ENCODE results near the gene DDX24. TPM values are rescaled to one million over a fixed set of nuclear protein-coding genes. Genes with fewer than 3 reads are reported as not detected.

Gene DDX24
- total RNA-seq, 2 experiments from 2014 or later: 210 to 216 TPM

DNA sequence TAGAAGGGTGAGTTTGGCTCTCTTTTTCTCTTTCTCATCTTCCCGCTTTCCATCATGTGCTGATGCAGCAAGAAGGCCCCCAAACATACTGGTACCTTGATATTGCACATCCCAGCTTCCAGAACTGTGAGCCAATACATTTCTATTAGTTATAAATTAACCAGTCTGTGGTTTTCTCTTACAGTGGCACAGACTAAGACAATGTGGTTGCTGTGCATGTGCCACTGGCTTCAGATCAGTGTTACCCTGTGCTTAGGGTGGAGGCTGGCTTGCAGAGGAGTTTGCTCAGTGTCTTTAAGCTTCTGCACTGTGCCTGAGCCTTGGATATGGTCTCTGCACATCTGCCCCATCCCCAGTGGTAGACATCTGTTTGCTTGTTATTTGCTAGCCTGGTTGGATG, 42.9 kb upstream of the DDX24 start:
- POLR2A ChIA-PET: no interaction called here
- peaks cover 10% of the 10 kb centered on the region for H3K9me3 Mint-ChIP-seq
- H3K4me3 Mint-ChIP-seq: no peak overlapping the region
- H3K27me3 Mint-ChIP-seq: peaks cover 9% of the 10 kb centered on the region
- peak; percentile 12 for DNase-seq
- H3K4me1 Mint-ChIP-seq: peaks cover 12% of the 10 kb centered on the region
- CTCF ChIA-PET: interaction anchor here (0.6 to 0.7 kb wide), 2 partner anchors 8 to 13 kb away, joined by 3 read pairs; no protein-coding TSS in a partner anchor
- peaks cover 3% of the 10 kb centered on the region for H3K36me3 Mint-ChIP-seq (ENCODE audit: low read depth)
- no peak overlapping the region for H3K27ac Mint-ChIP-seq

DNA sequence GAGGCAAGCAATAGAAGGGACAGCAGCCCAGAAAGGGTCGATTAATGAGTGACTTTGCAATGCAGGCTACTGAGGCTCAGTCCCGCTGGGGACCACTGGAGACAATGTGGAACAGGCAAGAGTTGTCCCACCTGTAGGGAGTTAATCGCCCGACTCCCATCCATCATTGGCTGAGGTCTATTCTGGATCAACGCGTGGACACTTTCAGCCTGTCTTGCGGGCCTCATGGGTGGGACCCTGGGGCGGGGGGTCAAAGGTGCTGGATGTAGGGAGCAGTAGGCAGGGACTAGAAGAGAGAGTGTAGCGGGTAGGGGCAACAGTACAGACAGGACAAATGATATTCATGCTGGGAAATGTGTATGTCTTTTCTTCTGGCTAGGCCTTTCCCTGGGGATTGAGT, 42.3 kb upstream of the DDX24 start:
- POLR2A ChIA-PET: no interaction called here
- Mint-ChIP-seq H3K9me3 (peaks cover 12% of the 10 kb centered on the region), H3K27me3 (peaks cover 9% of the 10 kb centered on the region), H3K36me3 (ENCODE audit: low read depth) (peaks cover 3% of the 10 kb centered on the region), H3K4me1 (peaks cover 6% of the 10 kb centered on the region), H3K27ac (no peak overlapping the region), H3K4me3 (no peak overlapping the region)
- peak; percentile 8 for DNase-seq
- CTCF ChIA-PET: interaction anchor here (0.6 kb wide), 1 partner anchor 9 kb away, joined by 3 read pairs; no protein-coding TSS in a partner anchor

DNA sequence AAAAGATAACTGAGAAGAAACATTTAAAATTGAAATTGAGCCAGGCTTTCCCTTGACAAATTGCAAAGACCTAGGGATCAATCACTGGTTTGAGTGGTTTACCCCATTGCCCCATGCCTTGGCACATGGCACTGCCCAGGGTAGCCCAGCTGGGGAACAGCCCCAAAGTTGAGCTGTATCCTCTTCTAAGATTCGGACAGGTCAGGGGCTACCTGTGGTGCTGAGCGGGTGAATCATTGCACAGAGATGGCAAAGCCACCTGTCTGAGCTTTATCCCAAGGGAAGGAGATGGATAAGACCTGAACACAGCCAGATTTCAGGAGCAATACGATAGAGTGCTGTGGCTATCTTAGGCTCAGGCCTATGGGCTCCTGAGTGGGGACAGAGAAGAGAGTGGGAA, 41.4 kb upstream of the DDX24 start:
- Mint-ChIP-seq H3K9me3 (peaks cover 12% of the 10 kb centered on the region), H3K27ac (no peak overlapping the region), H3K27me3 (peaks cover 9% of the 10 kb centered on the region), H3K4me3 (no peak overlapping the region), H3K4me1 (peaks cover 1% of the 10 kb centered on the region), H3K36me3 (ENCODE audit: low read depth) (peaks cover 3% of the 10 kb centered on the region)
- no peak for DNase-seq
- POLR2A ChIA-PET: no interaction called here
- CTCF ChIA-PET: no interaction called here

DNA sequence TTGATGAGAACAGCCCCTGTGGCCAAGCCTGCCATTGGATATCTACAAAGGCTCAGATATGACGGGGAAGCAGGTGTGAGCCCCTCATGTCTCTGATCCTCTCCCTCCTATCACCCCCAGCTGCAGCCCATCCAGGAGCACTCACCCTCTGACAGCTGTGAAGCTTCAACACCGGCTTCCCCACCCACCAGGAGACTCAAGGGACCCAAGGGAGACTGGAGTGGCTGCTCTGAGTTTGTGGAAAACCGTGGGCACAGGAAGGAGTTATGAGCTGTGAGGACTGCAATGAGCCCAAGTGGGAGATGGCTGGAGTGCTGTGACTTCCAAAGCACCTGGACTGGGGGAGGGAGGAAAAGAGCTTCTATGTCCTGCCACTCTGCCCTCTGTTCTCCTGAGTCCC, 40.5 kb upstream of the DDX24 start:
- Mint-ChIP-seq H3K4me1 (peaks cover 1% of the 10 kb centered on the region), H3K4me3 (no peak overlapping the region), H3K27ac (no peak overlapping the region), H3K27me3 (peaks cover 11% of the 10 kb centered on the region), H3K9me3 (peaks cover 12% of the 10 kb centered on the region), H3K36me3 (ENCODE audit: low read depth) (peaks cover 1% of the 10 kb centered on the region)
- CTCF ChIA-PET: interaction anchor here (0.6 to 0.9 kb wide), 2 partner anchors 11 to 944 kb away, joined by 3 to 5 read pairs; no protein-coding TSS in a partner anchor
- no peak for DNase-seq
- POLR2A ChIA-PET: no interaction called here

DNA sequence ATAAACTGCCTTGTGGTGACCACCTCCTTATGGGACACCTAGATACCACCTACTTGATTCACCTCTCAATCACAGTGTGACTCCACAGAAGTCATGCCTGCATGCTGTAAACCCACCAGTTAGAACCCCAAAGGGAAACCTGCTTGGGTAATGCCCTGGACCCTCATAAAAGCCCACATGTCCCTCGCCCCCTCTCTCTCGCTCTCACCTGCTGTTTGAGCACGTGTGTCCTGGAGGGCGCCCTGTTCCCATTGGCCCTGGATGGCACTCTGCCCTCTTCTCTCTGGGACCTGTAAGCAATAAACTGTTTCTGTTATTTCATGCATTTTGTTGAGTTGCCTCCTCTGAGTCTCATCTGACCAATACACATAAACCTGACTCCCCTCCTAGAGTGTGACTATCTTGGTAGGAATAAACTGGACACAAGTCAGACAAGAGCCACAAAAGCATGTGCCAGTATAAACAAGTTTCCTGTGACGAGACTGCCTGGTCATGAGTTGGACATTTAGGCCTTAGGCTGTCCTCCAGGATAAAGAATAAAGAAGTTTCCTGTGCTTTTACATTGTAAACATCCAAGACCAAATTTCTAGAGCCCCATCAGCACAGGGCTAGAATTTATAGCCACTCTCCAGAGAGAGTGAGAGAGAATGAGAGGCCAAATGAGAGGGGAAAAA, 39.8 kb upstream of the DDX24 start:
- Mint-ChIP-seq H3K9me3 (peaks cover 12% of the 10 kb centered on the region), H3K27me3 (peaks cover 11% of the 10 kb centered on the region)
- POLR2A ChIA-PET: no interaction called here

DNA sequence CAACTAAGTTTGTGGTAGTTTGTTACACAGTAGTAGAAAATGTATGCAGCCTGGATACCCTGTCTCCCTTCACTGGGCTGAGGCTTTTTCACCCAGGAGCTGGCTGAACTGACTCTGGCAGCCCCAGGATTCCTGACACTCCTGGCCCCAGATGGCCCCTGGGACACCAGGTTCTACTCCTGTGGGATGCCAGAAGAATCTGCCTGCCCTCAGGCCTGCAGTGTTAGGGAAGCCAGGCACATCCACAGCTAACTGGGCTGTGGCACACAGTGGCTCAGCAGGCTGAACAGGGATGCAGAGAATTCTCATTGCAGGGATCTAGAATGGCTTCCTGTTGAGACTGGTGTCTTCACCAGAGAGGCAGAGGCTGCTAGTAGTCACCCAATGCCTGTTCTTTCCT, 38.1 kb upstream of the DDX24 start:
- H3K4me3 Mint-ChIP-seq: no peak overlapping the region
- H3K4me1 Mint-ChIP-seq: peaks cover 13% of the 10 kb centered on the region
- peaks cover 12% of the 10 kb centered on the region for H3K9me3 Mint-ChIP-seq
- H3K36me3 Mint-ChIP-seq (ENCODE audit: low read depth): no peaks in the 10 kb centered on the region
- no peak for DNase-seq
- POLR2A ChIA-PET: no interaction called here
- peaks cover 14% of the 10 kb centered on the region for H3K27me3 Mint-ChIP-seq
- no peak overlapping the region for H3K27ac Mint-ChIP-seq
- CTCF ChIA-PET: no interaction called here

More for the DNA sequence above, 39.8 kb upstream of the DDX24 start:
- no peak for DNase-seq
- Mint-ChIP-seq H3K27ac (no peak overlapping the region), H3K4me3 (no peak overlapping the region), H3K4me1 (peaks cover 1% of the 10 kb centered on the region), H3K36me3 (ENCODE audit: low read depth) (no peaks in the 10 kb centered on the region)
- CTCF ChIA-PET: interaction anchor here (0.6 kb wide), 1 partner anchor 944 kb away, joined by 3 read pairs; no protein-coding TSS in a partner anchor

DNA sequence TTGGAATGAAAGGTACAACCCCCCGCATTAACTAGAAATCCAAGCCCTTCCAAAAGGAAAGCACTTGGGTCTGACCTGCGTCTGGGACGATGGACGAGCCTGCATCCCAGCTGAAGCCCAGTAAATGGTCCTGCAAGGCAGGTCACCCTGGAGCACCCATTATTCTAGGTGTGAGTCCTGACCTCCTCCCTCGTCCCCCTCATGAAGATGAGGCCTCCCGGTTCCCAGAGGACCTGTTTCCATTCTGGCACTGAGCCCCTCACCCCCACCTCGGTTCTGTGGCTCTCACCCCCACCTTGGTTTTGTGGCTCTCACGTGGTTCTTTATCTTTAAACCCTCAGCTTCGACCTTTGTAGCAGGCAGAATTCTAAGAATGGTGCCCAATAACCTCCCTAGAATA, 36.9 kb upstream of the DDX24 start:
- peaks cover 15% of the 10 kb centered on the region for H3K27me3 Mint-ChIP-seq
- H3K4me1 Mint-ChIP-seq: peaks cover 17% of the 10 kb centered on the region
- H3K27ac Mint-ChIP-seq: no peak overlapping the region
- no peak for DNase-seq
- no peak overlapping the region for H3K4me3 Mint-ChIP-seq
- ChIA-PET CTCF (interaction anchor here (1.4 kb wide), 1 partner anchor 21 kb away, joined by 3 read pairs; no protein-coding TSS in a partner anchor), POLR2A (no interaction called here)
- H3K36me3 Mint-ChIP-seq (ENCODE audit: low read depth): no peaks in the 10 kb centered on the region
- peaks cover 12% of the 10 kb centered on the region for H3K9me3 Mint-ChIP-seq

DNA sequence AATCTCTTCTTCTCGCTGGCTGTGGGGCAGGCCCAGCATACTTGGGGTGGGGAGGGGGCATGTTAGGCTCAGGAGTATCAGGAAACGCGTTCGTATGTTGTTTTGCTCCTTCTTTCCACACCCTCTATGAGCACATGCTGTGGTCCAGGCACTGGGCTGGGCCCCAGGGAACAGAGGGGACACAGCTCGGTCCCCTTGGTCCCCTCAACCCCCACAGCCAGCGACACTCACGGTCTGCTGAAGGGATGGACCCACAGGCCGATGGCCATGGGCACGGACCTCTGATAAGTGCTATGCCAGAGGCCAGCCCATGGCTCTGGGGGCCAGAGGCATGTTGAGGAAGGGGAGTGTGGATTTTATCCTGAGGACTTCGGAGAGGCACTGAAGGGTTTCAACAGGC, 35.7 kb upstream of the DDX24 start:
- ChIA-PET CTCF (no interaction called here), POLR2A (interaction anchor here (1.2 kb wide), 1 partner anchor 11 kb away, joined by 3 read pairs; no protein-coding TSS in a partner anchor)
- Mint-ChIP-seq H3K27ac (no peak overlapping the region), H3K4me1 (peaks cover 21% of the 10 kb centered on the region), H3K36me3 (ENCODE audit: low read depth) (no peaks in the 10 kb centered on the region), H3K9me3 (peaks cover 12% of the 10 kb centered on the region), H3K27me3 (peaks cover 15% of the 10 kb centered on the region), H3K4me3 (no peak overlapping the region)
- no peak for DNase-seq

DNA sequence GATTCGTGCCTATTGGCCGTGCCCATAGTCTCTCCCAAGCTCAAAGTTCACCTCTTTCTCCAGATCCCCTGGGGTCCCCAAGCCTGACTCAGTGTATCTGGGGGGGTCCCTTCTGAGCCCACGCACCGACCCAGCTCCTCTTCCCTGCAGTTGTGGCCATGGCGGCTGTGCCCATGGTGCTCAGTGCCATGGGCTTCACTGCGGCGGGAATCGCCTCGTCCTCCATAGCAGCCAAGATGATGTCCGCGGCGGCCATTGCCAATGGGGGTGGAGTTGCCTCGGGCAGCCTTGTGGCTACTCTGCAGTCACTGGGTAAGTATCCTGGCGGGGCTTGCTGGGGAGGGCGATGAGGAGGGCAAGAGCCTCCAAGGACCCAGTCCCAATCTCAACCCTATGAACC, 34.6 kb upstream of the DDX24 start:
- Mint-ChIP-seq H3K27me3 (peaks cover 12% of the 10 kb centered on the region), H3K27ac (no peak overlapping the region), H3K9me3 (peaks cover 9% of the 10 kb centered on the region), H3K4me1 (peaks cover 21% of the 10 kb centered on the region), H3K4me3 (no peak overlapping the region), H3K36me3 (ENCODE audit: low read depth) (no peaks in the 10 kb centered on the region)
- ChIA-PET POLR2A (interaction anchor here (1.2 to 2.2 kb wide), 3 partner anchors 12 to 35 kb away, joined by 3 to 6 read pairs (median 3); partner anchors contain the start of genes DDX24, IFI27L1 and IFI27L2), CTCF (interaction anchor here (0.9 to 1.6 kb wide), 3 partner anchors 17 to 371 kb away, joined by 3 read pairs; no protein-coding TSS in a partner anchor)
- DNase-seq: no peak

DNA sequence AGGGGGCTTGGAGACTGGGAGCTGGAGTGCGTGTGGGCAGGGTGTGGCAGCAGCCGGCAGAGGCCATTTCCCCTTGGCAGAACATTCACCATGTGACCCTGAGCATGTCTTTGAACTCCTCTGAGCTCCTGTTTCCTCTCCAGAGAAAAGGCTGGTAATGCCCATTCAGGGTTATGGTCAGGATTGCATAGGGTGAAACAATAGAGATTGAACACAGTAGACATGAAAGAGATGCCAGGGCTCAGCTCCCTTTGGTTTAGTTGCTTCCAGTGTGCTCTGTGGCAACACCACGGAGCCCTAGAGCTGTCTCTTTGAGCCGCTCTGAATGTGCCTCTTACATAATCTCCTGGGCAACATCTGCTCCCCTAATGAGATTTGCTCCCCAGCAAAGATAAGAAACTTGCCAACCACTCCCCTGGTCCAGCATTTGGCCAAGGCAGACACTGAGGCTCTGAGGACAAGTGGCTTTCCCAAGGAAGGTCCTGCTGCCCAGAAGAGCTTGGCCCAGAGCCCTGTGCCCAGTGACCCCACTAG, 34.1 kb upstream of the DDX24 start:
- ChIA-PET POLR2A (interaction anchor here (1.2 to 2.2 kb wide), 3 partner anchors 13 to 34 kb away, joined by 3 to 6 read pairs (median 3); partner anchors contain the start of genes DDX24, IFI27L1 and IFI27L2), CTCF (interaction anchor here (0.9 to 1.6 kb wide), 4 partner anchors 17 to 371 kb away, joined by 3 read pairs; no protein-coding TSS in a partner anchor)
- H3K27ac Mint-ChIP-seq: no peak overlapping the region
- H3K9me3 Mint-ChIP-seq: peaks cover 7% of the 10 kb centered on the region
- H3K27me3 Mint-ChIP-seq: peaks cover 10% of the 10 kb centered on the region
- DNase-seq: no peak
- no peak overlapping the region for H3K4me3 Mint-ChIP-seq
- no peaks in the 10 kb centered on the region for H3K36me3 Mint-ChIP-seq (ENCODE audit: low read depth)
- H3K4me1 Mint-ChIP-seq: peaks cover 24% of the 10 kb centered on the region

DNA sequence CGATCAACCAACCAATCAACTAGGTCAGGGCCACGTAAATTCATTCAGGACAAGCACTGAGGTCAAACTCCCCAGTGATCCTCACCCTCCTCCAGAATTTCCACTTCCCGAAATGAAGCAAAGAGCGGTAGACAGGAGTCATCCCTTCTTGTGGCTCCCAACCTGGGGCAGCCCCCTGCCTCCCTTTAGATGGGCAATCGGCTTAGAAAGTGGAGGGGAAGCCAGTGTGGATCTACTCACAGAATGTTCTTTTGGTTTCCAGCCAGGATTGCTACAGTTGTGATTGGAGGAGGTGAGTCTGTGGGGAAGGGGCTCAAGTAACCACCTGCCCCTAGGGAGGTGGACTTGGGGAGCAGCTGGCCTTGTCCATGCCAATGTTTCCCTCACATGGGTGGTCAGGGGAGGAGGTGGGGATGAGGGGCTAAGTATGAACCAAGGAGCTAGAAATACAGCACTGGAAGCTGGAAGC, 33.6 kb upstream of the DDX24 start:
- Mint-ChIP-seq H3K4me3 (no peak overlapping the region), H3K36me3 (ENCODE audit: low read depth) (no peaks in the 10 kb centered on the region), H3K27me3 (peaks cover 9% of the 10 kb centered on the region), H3K9me3 (peaks cover 5% of the 10 kb centered on the region), H3K27ac (no peak overlapping the region), H3K4me1 (peaks cover 26% of the 10 kb centered on the region)
- ChIA-PET POLR2A (interaction anchor here (1.2 to 2.2 kb wide), 2 partner anchors 14 to 34 kb away, joined by 3 to 6 read pairs; partner anchors contain the start of genes DDX24, IFI27L1 and IFI27L2), CTCF (interaction anchor here (0.9 to 1.6 kb wide), 4 partner anchors 18 to 372 kb away, joined by 3 read pairs; no protein-coding TSS in a partner anchor)
- DNase-seq: no peak

DNA sequence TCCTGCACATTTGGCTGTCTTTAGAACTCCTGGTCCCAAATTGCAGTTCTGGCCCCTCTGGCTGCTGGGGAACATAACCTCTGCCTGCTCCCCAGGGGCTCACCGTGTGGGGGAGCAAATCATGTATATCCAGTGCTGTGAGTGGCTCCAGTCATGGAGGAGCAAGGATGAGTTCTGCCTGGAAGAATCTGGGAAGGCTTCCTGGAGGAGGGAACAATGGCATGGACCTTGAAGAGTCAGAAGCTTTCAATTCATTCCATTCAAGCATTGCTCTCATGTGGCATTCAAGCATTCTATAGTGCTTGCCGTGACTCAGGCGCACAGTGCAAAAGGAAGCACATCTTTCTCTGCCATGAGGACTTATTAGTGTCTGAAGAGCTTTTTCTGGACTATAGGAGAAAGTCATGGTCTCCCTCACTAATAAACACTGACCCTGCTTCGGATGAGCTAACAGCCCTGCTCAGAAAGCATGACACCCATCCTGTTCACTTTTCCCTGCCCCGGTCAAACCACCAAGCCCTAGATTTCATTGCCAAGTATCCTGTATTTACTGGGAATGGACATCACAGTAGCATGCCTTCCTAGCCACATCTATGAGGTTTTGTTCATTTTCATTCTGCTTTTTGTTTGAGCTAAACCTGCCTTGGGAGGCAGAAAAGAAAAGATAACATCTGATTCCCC, 33.0 kb upstream of the DDX24 start:
- Mint-ChIP-seq H3K27ac (no peak overlapping the region), H3K9me3 (peaks cover 1% of the 10 kb centered on the region), H3K27me3 (peaks cover 6% of the 10 kb centered on the region), H3K4me1 (peaks cover 26% of the 10 kb centered on the region), H3K4me3 (no peak overlapping the region), H3K36me3 (ENCODE audit: low read depth) (no peaks in the 10 kb centered on the region)
- DNase-seq: no peak
- POLR2A ChIA-PET: interaction anchor here (2.2 kb wide), 1 partner anchor 33 kb away, joined by 6 read pairs; the partner anchor contains the start of genes DDX24 and IFI27L1
- CTCF ChIA-PET: interaction anchor here (1.3 to 2.9 kb wide), 2 partner anchors 22 kb away, joined by 3 to 9 read pairs; no protein-coding TSS in a partner anchor
